HG03342 (cell line): ENCODE data around the gene STH.

Experiments used
- ATAC-seq: cut with Tn5 transposase; IDR thresholded peaks from one replicate; pipeline ENCODE4 v1.9.1; 2021; ENCODE audit warnings: mild to moderate bottlenecking, moderate library complexity; ENCODE audit not compliant: unreplicated experiment

Gene STH

GRCh38 chr17:45966606-45967280 is 32.3 kb upstream of the STH start:
- ATAC-seq, result no peak

- ATAC-seq, result no peak
Observed at GRCh38 chr17:45967378-45967777, 31.7 kb upstream of the STH start.

- ATAC-seq, result no peak
Observed at GRCh38 chr17:45968732-45969131, 30.3 kb upstream of the STH start.

- ATAC-seq, result no peak
Observed at GRCh38 chr17:45969726-45970125, 29.3 kb upstream of the STH start.

- no peak for ATAC-seq
Observed at GRCh38 chr17:45970659-45971058, 28.4 kb upstream of the STH start.

- no peak for ATAC-seq
Observed at GRCh38 chr17:45971698-45972141, 27.3 kb upstream of the STH start.

GRCh38 chr17:45972531-45972930 is 26.5 kb upstream of the STH start:
- no peak for ATAC-seq

GRCh38 chr17:45973099-45973780 is 25.8 kb upstream of the STH start:
- no peak for ATAC-seq

GRCh38 chr17:45973946-45974859 is 24.8 kb upstream of the STH start:
- ATAC-seq, result no peak

- no peak for ATAC-seq
Observed at GRCh38 chr17:45974916-45975630, 24.0 kb upstream of the STH start.

- no peak for ATAC-seq
Observed at GRCh38 chr17:45975640-45976295, 23.3 kb upstream of the STH start.

- no peak for ATAC-seq
Observed at GRCh38 chr17:45976391-45976754, 22.7 kb upstream of the STH start.

- no peak for ATAC-seq
Observed at GRCh38 chr17:45976755-45977505, 22.1 kb upstream of the STH start.

- ATAC-seq, result no peak
Observed at GRCh38 chr17:45977506-45977824, 21.6 kb upstream of the STH start.

GRCh38 chr17:45977976-45978626 is 20.9 kb upstream of the STH start:
- no peak for ATAC-seq

- ATAC-seq, result no peak
Observed at GRCh38 chr17:45979137-45979536, 19.9 kb upstream of the STH start.

GRCh38 chr17:45980855-45981254 is 18.2 kb upstream of the STH start:
- no peak for ATAC-seq

- no peak for ATAC-seq
Observed at GRCh38 chr17:45981306-45981705, 17.7 kb upstream of the STH start.

GRCh38 chr17:45982791-45983613 is 16.0 kb upstream of the STH start:
- ATAC-seq, result no peak
